NCI-H1436 (cell line): ENCODE measurements around the gene MUC2.

Experiments
- DNase-seq: peaks from one replicate; lab custom pipeline; 2025; lab: John Stamatoyannopoulos, UW

Gene MUC2

DNA sequence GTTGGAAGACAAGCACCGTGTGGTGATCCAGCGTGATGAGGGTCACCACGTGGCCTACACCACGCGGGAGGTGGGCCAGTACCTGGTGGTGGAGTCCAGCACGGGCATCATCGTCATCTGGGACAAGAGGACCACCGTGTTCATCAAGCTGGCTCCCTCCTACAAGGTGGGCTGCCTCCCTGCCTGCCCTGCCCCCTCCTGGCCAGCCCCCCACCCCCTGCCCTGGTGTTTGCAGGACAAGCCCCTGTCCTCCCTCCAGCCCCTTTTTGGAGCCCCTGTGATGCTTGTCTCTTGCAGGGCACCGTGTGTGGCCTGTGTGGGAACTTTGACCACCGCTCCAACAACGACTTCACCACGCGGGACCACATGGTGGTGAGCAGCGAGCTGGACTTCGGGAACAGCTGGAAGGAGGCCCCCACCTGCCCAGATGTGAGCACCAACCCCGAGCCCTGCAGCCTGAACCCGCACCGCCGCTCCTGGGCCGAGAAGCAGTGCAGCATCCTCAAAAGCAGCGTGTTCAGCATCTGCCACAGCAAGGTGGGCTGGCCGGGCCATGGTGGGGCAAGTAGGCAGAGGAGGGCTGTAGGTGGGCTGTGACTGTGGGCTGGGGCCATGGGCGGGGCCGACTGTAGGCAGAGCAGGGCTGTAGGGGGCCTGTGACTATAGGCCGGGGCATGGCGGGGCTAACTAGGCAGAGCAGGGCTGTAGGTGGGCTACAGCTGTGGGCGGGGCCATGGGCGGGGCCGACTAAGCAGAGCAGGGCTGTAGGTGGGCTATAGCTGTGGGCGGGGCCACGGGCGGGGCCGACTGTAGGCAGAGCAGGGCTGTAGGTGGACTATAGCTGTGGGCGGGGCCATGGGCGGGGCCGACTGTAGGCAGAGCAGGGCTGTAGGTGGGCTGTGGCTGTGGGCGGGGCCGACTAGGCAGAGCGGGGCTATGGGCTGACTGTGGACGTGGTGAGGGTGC, 13.6 kb downstream of the MUC2 start:
- no peak for DNase-seq

DNA sequence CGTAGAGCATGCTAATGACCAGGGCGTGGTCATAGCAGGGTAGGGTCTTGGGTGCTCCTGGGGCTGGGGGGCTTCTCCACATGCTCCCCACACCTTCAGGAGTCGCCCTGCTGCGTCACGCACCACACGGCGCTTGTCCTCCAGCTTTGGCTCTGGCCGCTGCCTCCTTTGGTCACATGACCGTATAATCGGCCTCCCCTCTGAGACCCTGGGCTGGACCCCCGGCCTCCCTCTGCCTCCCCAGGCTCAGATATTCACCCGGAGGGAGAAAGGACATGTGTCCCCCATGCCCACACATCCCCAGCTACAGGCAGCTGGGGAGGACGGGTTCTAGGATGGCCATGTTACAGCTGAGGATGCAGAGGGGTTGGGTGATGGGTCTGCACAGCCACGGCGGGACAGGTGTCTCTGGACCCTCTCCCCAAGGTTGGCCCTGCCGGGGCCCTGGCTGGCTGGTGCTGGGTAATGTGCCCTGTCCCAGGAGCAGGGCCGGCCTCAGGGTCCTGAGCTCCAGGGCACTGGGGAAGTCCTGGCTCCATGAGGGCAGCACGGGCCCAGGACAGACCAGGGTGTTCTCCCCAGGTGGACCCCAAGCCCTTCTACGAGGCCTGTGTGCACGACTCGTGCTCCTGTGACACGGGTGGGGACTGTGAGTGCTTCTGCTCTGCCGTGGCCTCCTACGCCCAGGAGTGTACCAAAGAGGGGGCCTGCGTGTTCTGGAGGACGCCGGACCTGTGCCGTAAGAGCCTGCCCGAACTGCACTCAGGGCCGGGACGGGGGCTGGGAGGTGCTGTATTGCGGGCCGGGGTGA, 14.5 kb downstream of the MUC2 start:
- no peak for DNase-seq

DNA sequence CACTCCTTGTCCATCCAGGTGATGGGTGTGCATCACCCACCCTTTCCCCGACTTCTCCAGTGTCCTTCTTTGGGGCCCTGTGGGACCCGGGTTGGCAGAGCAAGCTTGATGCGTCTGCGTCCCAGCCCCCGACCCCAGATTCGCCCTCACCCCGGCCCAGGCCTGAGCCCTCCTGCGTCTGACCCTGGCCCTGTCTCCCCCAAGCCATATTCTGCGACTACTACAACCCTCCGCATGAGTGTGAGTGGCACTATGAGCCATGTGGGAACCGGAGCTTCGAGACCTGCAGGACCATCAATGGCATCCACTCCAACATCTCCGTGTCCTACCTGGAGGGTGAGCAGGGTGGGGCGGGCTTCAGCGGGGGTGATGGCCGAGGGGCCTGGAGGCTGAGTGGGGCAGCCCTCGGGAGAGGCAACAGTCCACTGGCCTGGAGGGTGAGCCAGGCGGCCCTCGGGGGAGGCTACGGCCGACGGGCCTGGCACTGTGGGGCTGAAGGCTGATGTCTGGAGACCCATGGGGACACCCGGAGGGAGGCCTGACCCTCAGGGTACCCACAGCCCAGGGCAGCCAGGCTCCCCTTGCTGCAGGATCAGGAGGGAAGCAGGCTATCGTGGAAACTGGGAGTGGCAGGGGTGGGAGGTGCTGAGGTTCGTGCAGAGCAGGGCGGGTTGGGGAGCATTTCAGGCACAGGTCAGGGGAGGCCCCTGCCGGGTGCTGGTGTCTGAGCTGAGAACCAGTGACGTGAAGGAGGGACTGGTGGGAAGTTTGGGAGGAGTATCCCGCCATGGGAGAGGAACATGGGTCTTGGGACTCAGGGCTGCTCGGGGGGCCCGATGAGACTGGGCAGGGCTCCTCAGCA, 15.3 kb downstream of the MUC2 start:
- no peak for DNase-seq

DNA sequence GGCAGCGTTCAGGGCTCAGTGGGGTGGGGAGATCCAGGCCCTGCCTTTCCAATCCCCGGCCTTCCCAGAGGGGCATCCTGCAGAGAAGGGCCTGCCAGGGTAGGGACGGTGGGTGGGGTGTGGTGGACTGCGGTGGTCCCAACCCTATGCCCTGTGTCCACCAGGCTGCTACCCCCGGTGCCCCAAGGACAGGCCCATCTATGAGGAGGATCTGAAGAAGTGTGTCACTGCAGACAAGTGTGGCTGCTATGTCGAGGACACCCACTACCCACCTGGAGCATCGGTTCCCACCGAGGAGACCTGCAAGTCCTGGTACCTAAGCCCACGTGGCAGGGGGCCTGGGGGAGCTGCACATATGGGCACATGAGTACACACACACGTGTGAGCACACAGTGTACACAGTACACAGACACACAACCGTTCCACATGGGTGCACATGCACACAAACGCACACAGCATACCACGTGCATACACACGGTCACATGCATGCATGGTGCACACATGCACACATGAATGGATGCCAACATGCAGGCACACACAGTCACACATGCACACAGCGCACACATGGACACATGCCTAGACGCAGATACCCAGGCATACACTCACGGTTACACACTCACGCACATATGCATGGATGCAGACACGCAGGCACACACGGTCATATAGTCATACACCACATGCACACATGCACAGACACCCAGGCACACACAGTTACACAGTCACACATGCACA, 16.1 kb downstream of the MUC2 start:
- no peak for DNase-seq

DNA sequence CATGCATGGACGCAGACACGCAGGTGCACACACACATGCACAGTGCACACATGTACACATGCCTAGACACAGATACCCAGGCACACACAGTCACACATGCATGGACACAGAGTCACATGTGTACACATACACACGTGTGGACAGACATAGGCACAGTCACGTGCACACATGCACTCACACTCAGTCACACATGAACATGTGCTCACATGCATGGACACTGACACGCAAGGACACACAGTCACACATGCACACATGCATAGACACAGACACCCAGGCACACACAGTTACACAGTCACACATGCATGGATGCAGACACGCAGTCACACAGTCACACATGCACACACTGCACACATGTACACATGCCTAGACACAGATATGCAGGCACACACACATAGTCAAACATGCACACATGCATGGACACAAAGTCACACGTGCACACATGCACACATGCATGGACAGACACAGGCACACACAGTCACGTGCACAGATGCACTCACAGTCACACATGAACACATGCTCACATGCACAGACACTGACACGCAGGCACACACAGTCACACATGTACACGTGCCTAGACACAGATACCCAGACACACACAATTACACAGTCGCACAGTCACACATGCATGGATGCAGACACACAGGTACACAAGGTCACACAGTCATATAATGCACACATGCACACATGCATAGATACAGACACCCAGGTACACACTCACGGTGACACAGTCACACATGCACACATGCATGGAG, 16.8 kb downstream of the MUC2 start:
- no peak for DNase-seq

DNA sequence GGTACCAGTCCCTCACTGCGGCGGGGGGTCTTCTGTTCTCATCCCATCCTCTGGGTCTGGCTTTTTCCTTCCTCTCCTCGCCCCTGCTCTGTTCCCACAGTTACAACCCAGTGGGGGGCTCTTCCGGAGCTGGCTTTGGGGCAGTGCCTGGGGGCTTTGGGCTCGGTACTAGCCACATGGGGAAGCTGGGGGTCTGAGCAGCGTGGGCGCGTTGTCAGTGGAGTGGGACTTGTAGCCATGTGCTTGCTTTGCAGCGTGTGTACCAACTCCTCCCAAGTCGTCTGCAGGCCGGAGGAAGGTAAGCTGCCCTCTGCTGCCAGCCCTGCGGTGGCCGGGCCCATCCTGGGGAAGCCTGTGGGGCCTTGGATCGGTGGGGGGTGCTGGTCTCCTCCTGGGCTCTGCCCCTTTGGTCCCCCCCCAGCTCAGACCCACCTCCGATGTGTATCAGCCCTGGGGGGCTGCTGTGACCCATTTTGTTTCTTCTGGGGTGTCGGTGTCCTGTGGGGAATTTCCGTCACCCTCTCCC, 17.5 kb downstream of the MUC2 start:
- no peak for DNase-seq

DNA sequence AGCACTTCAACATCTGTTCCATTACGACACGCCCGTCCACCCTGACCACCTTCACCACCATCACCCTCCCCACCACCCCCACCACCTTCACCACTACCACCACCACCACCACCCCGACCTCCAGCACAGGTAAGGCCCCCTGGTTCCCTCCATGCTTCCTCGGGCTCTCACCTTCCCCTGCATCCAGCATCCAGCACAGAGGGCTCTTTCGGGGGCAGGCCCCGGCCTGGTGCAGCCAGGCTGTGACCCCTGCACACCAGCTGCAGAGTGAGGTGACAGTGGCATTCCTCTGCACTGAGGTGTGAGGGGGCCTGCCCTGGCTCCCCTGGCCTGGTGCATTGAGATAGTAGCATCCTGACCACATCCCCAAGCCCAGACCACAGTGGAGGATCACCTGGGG, 18.2 kb downstream of the MUC2 start:
- no peak for DNase-seq

DNA sequence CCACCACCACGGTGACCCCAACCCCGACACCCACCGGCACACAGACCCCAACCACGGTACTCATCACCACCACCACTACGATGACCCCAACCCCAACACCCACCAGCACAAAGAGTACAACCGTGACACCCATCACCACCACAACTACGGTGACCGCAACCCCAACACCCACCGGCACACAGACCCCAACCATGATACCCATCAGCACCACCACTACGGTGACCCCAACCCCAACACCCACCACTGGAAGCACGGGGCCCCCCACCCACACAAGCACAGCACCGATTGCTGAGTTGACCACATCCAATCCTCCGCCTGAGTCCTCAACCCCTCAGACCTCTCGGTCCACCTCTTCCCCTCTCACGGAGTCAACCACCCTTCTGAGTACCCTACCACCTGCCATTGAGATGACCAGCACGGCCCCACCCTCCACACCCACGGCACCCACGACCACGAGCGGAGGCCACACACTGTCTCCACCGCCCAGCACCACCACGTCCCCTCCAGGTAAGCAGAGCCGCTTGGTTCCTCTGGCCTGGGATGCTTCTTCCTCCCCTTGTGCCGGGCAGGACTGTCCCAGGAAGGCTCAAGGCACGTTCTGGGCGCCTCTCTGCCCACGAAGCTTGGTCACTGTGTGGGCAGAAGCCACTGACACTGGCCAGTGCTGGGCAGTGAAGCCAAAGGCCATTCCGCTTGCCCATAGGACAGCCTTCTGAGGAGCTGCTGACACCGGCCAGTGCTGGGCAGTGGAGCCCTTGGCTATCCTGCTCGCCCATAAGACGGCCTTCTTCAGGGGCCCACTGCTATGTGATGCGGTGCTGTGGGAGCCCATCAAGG, 25.1 kb downstream of the MUC2 start:
- DNase-seq = no peak

DNA sequence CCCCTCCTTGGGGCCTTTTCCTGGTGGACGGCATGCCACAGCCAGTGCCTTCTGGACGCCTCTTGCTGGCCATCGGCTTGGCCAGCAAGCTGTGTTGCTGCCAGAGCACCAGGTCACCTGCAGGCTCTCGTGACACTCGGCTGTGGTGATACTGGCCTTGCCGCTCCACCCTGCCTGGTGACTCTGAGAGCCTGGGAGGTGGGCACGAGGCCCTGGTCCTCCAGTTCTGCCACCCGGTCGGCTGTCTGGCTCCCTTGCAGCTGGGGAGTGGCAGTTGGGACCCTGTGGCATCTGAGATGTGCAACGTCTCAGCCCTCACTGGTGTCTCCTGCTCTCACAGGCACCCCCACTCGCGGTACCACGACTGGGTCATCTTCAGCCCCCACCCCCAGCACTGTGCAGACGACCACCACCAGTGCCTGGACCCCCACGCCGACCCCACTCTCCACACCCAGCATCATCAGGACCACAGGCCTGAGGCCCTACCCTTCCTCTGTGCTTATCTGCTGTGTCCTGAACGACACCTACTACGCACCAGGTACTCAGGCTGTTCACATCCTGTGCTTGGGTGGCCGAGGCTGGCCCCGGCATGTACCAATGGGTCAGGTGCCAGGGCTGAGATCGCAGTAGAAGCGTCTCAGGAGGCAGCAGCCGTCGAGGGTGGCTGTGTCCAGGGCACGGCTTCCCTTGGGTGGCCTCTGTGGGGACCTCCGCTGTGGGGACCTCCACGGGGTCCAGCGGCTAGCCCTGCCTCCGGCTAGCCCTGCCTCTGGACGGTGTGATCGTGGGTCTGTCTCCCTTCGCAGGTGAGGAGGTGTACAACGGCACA, 26.0 kb downstream of the MUC2 start:
- no peak for DNase-seq

DNA sequence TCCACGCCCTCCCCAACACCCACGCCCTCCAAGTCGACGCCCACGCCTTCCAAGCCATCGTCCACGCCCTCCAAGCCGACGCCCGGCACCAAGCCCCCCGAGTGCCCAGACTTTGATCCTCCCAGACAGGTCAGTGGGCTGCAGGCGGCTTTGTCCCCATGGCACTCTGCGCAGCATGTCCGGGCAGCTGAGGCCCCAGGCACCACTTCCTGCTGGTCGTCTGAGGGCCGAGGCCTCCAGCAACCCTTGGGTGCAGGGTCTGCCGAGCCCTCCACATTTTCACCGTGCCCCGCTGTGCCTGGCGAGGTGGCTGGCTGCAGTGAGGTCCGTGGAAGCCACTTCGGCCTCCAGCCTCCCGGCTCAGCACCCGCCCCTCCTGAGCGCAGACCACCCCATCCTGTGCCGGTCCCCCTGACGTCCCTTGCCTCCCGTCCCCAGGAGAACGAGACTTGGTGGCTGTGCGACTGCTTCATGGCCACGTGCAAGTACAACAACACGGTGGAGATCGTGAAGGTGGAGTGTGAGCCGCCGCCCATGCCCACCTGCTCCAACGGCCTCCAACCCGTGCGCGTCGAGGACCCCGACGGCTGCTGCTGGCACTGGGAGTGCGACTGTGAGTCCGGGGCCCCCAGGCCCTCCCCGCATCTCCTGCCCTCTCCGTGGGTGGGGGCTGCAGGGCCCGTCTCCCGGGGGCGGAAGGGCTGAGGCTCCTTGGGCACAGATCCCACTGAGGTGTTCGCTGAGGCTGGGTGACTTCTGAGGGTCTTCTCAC, 26.8 kb downstream of the MUC2 start:
- DNase-seq = no peak

DNA sequence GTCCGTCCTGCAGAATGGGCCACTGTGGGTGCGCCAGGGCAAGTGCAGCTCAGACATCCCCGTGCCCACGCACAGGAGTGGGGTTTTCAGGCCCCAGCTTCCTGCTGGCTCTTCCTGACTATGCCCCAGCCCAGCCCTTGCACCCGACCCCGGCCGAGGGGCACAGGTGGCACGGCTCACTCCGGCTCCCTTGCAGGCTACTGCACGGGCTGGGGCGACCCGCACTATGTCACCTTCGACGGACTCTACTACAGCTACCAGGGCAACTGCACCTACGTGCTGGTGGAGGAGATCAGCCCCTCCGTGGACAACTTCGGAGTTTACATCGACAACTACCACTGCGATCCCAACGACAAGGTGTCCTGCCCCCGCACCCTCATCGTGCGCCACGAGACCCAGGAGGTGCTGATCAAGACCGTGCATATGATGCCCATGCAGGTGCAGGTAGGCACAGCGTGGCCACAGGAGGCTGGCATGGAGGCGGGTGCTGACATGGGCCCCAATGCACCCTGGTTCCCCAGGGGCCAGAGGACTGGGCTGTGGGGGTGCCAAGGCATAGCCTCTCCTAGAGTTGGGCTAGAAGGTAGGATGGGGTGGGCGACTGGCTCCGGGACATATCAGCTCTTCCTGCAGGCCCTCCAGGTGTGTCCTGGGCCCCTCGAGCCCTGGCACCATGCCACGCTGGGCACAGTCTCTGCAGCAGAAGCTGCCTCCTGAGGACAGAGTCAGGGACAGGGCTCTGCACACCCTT, 27.7 kb downstream of the MUC2 start:
- DNase-seq = no peak

DNA sequence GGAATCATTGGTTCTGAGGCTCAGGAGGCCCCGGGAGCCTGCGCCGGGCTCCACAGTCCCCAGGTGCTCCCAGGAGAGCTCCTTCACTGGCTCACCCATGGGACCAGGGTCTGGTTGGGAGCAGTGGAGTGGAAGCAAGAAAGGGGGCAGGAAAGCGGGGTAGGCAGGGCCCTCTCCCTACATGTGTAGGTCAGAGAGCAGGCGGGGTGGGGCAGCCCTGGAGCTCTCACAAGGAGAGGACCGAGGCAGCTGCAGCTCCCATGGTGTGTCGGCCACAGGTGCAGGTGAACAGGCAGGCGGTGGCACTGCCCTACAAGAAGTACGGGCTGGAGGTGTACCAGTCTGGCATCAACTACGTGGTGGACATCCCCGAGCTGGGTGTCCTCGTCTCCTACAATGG, 28.3 kb downstream of the MUC2 start:
- DNase-seq = no peak

DNA sequence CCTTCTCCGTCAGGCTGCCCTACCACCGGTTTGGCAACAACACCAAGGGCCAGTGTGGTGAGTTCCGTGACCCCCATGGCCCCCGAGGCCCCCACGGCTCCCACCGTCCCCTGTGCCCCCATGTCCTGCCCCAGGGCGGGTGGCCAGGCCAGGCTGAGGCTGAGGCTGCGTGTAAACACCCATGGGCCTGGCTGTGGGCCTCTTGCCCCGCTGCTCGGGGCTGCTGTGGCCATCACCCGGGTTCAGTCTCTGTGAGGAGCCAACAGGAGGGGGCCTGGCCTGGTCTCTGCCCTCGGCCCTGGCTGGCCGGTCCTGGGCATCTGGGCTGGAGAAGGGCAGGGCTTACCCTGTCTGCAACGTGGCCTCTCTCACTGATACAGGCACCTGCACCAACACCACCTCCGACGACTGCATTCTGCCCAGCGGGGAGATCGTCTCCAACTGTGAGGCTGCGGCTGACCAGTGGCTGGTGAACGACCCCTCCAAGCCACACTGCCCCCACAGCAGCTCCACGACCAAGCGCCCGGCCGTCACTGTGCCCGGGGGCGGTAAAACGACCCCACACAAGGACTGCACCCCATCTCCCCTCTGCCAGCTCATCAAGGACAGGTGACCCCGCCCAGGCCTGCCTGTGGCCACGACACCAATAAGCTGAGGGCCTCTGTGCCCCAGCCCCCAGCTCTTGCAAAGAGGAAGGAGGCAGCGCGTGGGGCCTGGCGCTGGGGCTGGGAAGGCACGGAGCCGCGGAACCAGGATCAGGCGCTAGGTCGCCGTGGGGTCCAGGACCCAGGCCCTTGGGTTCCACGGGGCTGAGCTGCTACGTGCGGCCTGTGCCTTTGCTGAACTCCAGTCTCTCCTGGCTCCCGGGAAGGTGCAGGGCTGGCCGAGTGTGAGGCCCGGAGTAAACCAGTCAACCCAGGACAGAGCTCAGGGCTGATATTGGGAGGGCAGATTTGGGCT, 29.0 kb downstream of the MUC2 start:
- no peak for DNase-seq

DNA sequence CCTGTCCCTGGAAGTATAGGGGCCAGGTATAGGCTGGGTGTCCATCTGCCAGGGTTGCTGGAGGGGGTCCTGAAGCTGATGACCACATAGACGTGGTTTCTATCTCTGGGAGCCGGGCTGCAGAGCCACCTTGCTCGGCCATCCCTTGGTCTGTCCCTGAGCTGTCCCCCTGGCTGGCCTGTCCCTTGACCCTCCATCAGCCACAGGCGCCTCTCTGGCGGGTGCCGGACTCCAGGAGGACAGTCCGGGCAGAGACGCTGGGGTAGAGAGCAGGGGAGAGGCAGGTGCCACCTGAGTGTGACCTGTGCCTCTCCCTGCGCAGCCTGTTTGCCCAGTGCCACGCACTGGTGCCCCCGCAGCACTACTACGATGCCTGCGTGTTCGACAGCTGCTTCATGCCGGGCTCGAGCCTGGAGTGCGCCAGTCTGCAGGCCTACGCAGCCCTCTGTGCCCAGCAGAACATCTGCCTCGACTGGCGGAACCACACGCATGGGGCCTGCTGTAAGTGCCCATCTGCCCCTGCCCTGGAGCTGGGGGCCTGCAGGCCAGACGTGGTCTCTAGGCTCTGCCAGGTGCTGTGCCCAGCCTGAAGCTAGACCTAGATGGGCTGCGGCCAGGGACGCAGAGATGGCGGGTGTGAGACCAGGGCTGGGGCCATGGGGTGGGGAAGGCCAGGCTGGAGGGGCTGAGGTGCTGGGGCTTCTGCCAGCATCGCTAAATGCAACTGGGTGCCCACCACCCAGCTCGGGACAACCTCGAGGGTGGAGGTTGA, 29.9 kb downstream of the MUC2 start:
- DNase-seq = no peak

DNA sequence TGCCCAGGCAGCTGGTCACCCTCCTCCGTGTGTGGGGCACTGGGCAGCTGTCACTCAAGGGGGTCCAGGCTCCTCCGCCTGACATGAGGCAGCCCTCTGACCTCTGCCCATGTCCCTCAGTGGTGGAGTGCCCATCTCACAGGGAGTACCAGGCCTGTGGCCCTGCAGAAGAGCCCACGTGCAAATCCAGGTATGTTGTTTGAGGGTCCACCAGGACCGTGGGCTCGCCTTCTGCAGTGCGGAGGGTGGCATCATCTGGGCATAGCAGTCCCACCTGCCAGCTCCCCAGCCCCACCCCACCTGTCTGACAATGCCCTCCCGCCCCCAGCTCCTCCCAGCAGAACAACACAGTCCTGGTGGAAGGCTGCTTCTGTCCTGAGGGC, 30.5 kb downstream of the MUC2 start:
- no peak for DNase-seq
